Measurements from ENCODE around the gene DNAJA4.
"Not testable (repeated sequence)": the region's sequence is repeated elsewhere in the genome, so short reads cannot be mapped to it uniquely, and the experiment has no call there.

DNAJA4 gene

DNA sequence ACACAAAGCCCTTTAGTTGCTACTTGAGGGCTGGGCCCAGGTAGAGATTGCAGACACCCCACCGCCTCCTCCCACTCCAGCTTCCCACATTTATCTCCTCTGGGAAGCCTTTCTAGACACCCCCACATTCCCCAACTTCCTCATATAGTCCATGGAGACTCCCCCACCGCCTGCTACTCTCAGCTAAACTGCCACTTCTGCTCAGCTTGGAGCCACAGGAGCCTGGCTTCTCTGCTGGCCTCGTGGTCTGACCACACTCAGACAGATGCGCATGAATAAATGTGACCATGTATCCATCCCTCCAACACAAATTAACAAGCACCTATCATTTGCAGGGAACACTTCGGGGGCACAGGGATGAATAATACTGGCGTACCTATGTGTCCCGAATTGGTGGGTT is 19.5 kb upstream of the DNAJA4 start:
- no peak for DNase-seq

GRCh38 chr15:78245392-78245791 is 19.0 kb upstream of the DNAJA4 start:
- DNase-seq, result not testable (repeated sequence)

- not testable (repeated sequence) for DNase-seq
Measured at GRCh38 chr15:78245976-78246620, 18.3 kb upstream of the DNAJA4 start.

DNA sequence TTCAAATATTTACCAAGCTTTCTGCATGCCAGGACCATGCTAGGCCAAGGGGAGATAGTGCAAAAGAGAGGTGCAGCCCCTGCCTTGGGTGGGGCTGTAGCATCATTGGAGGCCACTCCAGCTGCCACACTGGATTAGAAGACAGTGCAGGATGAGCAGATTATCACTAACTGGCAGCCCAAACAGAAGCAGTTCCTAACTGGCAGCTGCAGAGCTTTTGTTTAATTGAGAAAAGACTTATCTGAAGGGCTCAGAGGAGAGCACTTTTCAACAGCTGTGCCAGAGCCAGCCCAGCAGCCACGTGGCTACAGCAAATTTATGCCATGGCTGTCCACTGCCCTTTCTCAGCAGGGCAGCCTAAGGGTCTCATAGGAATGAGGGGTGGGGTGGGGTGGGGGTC is 16.5 kb upstream of the DNAJA4 start:
- DNase-seq, result no peak

- no peak for DNase-seq
Measured at GRCh38 chr15:78249131-78249530, 15.2 kb upstream of the DNAJA4 start.

DNA sequence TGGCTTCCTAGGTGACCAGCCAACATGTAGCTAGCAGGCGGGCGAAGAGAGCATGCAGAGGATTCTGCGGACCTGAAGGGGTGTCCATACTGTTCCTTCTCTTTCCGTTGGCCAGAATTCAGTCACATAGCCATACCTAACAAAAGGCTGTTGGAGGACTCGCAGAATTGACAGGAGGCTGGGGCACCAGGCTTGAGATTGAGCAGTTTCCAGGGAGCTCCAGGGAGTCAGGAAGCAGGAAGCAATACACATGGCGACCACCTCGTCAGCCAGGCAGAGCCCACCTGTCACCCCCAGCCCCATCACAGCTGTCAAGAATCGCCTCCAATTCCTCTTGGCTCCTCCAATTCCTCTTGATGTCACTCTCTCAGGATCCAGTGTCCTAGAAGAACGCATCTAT is 13.2 kb upstream of the DNAJA4 start:
- DNase-seq, result no peak

GRCh38 chr15:78255421-78256043 is 8.8 kb upstream of the DNAJA4 start:
- no peak for DNase-seq

- DNase-seq, result no peak
Measured at GRCh38 chr15:78256044-78256437, 8.3 kb upstream of the DNAJA4 start.

- DNase-seq, result no peak
Measured at GRCh38 chr15:78257681-78258080, 6.7 kb upstream of the DNAJA4 start.

- DNase-seq, result no peak
Measured at GRCh38 chr15:78259232-78259631, 5.1 kb upstream of the DNAJA4 start.

- no peak for DNase-seq
Measured at GRCh38 chr15:78260489-78260888, 3.9 kb upstream of the DNAJA4 start.

DNA sequence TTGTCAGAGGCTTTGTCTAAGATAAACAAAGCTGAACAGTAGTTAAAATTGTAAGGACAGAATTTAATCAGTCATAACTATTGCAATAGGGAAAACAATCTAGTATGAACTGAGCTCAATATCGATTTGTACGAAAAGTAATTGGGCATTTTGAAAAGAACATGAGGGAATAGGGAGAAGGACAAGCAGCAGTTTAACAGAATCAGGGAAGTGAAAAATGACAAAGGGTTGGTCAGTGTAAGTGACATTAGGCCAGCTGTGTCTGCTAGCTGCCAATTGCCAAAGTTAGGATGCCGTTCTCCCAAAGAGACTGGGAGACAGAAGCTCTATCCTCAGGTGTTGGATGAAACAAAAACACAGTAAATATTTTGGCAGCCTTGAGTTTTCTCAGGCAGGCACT is 3.3 kb upstream of the DNAJA4 start:
- no peak for DNase-seq

DNA sequence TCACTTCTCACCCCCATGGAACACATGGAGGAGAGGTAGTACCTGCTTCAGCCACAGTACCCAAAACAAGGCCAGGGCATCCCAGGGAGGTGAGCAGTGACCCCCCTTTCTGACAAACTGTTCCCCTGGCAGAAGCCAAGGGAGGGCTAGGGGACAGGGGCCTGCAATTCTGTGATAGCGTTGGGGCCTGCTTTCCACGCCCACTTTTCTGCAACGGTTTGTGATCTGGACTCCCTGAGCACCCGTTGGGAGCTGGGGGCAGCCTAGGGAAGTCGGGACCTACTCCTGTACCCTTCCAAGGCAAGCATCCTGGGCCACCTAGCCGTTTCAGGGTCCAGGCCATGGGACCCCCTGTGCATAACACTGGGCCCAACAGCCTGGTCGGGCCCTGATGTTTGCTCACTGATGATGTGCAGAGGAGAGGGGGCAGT is 996 bp upstream of the DNAJA4 start:
- DNase-seq, result no peak

DNA sequence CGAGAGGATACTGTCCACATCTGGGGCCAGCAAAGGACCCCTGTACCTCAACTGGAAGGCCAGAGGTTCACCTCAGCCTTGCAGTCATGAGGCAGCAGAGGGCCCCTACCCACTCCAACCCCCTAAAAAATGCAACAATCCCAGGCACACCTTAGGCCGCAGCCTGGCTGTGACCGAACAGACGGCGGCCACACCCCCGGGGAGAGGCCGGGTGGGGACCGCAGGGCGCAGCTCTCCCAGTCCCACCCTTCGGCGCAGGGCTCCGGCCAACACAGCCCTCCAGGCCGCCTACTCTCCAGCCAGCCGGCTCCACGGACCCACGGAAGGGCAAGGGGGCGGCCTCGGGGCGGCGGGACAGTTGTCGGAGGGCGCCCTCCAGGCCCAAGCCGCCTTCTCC is 457 bp upstream of the DNAJA4 start:
- DNase-seq, result no peak

DNA sequence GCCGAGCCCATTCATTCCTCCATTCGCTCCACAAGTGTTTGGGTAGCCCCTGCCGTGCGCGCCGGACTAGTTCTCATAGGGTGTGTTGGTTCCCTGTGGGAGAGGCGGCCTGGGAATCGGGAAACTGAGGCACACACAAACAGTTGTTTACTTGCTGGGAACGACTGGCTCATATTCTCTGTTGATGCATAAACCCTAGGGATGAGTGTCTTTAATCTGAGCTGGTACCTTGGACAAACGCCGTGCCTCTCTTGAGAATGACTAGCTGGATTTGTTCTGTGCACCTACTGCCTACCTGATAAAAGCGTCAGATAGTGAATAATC is 737 bp downstream of the DNAJA4 start:
- no peak for DNase-seq

GRCh38 chr15:78265752-78266224 is 1.4 kb downstream of the DNAJA4 start:
- DNase-seq, result no peak

DNA sequence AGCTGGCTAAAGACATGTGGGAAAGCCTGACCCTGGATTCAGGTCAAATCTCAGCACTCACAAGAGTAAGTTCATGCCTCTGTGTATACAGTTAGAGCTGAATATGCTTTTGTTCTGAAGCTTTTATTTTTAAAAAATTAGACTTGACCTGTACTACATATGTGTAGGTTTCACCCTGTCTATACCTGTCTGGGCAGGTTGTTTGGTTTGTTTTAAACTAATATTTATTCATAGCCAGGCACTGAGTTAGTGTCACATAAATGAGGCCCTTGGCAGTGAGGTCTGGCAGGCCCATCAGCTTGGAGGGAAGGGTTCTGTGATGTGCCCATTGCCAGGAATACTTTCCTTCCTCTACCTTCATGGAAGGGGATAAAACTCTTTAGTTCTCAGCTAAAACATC is 1.9 kb downstream of the DNAJA4 start:
- DNase-seq, result no peak

DNA sequence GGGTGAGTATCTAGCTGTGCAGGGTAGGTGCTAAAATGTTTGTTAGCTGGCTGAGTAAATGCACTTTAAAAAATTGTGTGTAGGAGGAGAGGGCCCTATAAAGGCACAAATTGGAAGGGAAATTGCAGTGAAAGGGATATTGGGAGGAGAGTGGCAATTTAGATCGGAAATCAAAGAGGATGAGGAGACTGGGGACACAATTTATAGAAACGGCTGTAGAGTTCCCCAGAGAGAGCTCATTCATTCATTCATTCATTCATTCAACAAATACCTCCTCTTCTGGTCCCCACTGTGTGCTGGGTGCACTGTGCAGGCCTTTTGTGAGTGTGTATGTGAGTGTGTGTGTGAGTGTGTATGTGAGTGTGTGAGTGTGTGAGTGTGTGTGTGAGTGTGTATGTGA is 2.4 kb downstream of the DNAJA4 start:
- no peak for DNase-seq

- no peak for DNase-seq
Measured at GRCh38 chr15:78272316-78272715, 8.0 kb downstream of the DNAJA4 start.

DNA sequence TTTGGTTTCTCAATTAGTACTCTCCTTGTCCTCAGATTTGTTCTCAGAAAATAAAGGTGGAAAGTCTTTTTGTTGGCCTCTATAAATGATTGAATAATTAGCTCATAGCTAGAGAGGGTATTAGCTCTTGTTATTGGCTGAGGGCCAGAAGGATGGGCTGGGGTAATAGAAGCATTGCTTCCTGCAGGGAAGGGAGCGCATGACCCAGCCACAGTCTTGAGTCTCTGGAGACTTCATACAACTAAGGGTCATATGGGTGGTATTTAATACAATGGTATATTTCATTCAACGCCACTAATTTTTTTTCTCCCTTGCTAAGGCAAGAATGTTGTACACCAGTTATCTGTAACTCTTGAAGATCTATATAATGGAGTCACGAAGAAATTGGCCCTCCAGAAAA is 8.4 kb downstream of the DNAJA4 start:
- no peak for DNase-seq

DNA sequence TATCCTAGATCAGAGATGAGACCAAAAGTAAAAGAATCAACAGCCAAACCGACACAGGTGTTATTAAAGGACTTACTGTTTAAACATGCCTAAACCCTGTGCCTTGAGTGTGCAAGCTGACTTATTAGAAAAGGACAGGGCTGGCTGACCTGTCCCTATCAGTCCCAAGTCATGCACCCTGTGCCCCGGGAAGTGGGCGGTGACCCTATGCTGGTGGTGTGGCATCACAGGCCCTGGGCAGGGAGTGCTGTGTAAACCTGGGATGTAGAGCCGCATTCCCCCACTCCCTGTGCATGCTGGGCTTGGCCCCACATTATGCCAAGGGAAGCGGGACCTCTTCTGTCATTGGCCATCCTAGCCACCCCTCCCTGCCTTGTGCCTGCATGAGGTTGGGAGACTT is 10.6 kb downstream of the DNAJA4 start:
- no peak for DNase-seq

DNA sequence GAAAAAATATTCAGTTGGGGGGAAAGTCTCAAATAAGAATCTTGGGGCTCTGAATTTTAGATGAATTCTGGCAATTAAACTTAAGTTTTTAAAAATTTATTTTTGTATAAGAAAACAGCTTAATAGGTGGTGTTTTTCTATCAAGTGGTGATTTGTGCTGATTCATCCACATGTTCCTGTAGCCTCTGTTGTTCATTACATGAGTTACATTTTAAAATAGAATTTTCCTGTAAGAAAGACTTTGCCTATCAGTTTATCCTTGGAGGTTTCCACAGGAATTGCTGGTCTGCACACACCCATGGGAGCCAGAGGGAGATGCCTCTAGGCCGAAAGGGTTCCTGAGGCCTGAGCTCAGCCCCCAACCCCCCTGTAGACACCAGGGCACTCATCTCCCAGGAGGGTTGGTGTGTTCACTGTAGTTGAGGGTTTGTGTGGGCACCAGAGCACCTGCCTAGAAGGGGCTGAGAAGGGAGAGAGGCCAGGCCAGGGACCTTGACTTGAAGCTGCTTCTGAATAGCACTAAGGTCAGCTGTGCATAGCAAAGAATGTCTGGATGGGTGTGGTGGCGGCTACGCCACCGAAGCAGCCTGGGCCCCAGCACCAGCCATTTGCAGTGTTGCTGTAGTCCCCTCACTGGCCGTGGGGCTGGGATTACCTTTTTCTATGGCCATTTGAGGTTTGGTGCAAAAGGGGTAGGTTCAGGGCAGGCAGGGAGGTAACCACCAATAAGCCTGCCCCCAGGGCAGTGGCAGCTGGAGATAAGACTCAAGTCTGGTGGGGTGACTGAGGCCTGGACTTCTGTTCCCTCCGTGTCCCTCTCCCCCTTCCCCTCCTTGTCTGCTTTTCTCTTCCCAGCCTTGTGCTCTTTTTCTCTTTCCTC is 11.9 kb downstream of the DNAJA4 start:
- DNase-seq, result no peak

DNA sequence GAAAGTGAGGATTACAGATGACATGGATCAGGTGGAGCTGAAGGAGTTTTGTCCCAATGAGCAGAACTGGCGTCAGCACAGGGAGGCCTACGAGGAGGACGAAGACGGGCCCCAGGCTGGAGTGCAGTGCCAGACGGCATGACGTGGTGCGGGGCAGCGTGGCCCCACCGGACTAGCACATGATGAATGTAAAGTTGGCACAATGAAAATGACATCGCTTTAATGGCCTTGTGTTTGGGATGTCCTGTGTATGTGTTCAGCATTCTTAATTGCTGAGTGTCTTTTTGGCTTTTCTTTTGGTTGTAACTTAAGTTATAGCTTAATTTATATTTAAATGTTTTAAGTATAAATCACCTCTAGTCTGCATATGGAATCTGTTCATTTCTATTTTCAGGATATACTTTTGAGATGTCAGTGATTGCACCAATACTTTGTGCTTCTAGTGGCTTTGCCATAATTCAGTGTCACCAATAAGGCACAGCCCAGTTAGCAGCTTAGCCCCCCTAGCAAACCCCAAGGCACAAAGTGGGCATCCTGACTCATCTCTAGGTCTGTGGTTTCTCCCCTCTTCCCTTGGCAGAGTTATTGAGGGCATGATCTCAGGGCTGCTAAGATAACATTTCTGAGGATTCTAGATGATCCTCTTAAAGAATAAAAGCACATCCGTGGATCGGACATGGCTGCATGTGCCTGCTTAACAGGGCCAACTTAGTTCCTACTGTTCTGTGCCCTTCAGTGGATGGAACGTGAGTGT is 16.1 kb downstream of the DNAJA4 start:
- DNase-seq, result no peak
